Measurements from ENCODE around the gene IL16.

IL16 gene

DNA sequence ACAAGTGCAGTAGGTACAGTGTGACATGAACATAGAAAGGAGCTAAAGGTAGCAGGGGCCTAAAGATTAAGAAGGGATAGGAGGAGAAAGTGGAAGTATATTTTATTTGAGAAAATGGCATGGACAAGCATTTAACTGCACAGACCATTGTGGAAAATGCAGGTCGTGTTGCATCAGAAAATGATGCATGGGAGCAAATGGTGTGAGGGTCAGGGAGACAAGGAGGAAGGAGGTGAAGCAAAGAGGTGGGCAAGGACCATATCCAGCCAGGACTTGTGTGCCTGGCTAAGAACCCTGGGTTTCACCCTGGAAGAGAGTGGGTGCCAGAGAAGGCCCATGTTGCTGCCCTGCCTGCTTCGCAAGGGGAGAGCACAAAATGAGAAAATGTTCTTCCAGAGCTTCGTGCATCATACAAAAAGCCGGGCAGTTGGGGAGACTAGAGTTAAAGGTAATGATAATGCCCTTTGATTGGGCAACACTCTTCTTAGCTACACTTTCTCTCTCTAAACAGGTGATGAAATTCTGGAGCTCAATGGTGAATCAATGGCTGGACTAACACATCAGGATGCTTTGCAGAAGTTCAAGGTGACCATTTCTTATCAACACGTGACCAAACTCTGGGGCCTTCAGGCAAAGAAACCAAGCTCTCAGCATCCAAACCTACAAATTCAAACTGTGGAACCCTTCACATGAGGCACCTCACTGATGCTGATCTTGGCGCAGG lies 81.8 kb downstream of the IL16 start:
- no peak for DNase-seq

DNA sequence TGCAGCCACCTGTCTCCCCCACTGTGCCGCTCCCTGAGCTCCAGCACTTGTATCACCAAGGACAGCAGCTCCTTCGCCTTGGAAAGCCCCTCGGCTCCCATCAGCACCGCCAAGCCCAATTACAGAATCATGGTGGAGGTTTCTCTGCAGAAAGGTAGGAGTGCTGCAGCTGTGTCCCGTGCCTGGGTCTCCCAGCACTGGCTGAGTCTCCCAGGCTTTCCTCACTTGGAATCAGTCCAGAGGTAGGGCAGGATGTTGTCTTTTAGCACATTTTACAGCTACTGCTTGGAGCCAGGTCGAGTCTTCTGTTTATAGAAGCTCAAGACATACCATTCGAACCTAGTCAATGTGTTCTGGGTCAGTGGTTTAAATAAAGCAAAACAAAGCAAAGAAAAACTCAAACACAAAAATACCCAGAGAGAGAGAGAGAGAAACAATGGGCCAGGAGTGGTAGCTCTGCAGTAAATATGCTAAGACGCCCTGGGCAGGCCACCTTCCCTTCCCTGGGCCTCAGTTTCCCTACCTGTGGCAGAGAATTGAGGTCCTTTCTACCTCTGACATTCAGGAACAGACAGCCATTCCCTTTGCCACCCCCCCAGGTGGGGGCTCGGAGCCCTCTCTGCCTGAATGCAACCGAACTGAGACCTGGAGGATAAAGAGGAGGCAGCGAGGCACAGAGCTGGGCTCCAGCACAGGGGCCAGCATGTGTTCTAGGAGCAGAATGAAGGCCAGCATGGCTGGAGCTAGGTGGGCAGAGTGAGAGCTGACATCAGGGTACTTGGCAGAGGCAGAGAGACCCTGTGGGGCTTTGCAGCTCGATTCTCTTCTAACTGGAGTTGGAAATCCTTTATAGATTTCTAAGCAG lies 83.2 kb downstream of the IL16 start:
- DNase-seq: no peak

DNA sequence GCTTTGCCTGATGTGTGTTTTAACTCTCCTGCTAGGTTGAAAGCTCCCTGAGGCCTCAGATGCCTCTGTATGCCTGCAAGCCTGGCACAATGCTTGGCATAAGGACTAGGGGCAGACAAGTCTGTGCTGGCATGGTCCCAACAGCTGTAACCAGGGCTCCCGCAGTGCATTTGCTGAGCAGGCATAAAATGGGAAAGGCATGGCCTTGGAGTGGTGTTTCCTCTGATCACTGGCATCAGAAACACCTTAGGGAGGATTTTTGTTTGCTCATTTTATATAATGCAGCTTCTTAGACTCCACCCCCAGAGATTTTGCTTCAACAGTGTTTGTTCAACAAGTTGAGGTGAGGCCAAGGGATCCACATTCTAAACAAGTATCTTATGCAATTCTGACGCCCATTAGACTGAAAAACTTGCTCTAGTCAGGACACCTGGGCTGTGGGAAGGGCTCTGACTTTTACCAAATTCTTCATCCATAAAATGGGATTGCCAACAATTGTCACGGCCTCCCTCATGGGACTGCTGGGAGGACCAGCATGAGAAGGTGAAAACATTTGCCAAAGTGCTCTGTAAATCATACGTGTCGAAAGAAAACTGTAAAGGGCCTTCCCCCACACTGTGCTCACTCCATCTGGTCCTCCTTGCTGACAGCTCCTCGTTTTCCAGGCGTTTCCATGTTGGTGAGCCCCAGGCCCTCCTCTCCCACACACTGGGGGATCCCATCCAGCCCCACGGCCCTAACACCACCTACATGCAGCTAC lies 84.2 kb downstream of the IL16 start:
- no peak for DNase-seq

DNA sequence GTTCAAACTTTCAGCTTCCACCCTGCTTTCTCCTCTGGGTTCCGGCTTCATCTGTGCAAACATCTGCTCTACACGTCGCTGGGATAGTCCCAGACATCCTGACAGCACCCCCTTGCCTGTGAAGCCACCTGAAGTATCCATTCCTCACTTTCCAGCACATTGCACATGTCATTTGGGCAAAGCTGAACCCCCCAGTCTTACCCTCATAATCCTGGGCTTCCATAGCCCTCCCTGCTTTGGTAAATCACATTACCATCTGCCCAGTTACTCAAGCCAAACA lies 84.7 kb downstream of the IL16 start:
- DNase-seq: no peak

DNA sequence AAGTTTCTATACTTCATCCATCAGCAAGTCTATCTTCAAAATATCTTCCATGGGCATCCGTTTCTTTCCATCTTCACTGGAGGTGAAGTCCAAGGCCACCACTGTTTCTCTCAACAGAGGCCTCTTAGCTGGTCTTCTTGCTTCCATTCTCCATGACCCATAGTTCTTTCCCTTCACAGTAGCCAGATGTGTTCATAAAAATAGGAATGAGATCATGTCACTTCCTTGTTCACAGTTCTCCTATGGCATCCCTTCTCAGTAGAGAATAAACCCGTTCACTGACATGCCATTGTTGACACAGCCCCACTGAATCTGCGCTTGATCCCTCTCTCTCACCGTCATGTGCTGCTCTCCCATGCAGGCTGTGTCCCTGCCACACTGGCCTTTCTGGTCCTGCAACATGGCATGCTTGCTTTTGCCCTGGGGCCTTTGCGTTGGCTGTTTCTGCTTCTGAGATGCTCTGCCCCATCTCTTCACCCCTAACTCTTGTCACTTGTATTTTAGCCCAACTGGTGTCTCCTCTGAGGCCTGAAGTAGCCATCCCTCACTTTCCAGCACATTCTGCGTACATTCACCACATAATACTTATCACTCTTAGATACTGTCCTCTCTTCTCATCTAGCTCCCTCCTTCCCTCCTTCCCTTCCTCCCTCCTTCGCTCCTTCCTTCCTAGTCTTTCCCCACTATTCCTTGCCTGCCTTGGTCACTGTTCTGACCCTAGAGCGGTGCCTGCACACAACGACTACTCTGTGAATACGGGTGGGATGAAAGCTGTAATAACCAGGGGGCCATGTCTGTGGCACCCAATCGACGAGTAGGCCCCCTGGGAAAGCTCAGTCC lies 85.3 kb downstream of the IL16 start:
- DNase-seq: no peak

DNA sequence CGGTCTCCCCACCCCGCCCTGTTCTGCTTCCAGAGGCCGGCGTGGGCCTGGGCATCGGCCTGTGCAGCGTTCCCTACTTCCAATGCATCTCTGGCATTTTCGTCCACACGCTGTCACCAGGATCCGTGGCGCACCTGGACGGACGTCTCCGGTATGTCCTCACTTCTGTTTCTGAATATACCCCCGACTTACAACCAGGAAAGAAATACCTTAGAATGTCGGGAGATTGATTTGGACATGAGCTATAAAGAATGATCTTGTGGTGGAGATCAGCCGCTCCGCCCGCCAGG lies 85.9 kb downstream of the IL16 start:
- DNase-seq: no peak

DNA sequence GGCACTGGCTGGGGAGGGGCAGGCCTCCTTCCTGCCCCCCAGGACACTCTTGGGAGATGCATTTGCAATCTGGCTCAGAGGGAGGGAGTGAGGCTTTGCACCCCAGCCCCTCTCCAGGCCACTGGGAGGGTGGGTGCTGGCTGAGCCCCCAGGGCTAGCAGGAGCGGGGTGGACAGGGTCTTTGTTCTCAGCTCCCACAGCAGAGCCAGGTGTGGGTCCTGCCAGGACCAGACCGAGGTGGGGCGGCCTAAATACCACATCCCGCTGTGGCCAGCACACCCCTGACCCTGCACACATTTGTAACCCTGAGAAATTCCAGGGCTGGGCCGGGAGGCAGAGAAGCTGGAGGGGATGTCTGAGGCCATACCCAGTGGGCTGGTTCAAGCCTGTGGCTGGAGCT lies 86.2 kb downstream of the IL16 start:
- DNase-seq: no peak

DNA sequence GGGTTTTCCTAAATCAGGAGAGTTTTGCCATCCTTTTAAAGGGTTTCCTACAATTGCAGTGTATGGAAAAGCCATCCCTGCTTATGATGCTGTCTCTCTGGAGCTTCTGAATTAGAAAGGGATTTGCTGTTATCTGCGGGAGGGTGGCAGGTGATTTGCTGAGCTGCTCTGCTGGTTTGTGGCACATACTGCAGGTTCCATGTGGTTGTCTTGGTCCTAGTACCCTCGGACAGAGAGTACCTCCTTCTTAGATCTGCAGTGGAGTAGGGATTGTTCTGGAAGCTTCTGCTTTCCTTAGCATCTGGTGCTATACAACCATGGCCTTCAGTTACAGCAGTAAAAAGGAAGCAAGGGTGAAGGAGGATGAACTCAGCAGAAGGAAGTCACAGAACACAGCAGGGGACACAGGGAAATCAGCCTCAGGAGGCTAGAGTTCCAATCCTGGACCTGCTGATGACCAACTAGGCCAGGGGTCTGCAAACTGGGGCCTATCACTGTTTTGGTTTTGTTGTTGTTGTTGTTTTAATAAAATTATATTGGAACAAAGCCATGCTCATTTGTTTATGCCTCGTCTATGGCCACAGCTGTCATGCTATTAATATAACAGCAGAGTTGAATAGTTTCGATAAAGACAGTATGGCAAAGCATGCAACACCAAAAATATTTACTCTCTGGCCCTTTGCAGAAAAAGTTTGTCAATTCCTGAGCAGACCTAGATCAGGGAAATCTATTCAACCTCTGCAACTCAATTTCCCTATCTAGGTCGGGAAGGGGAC lies 87.8 kb downstream of the IL16 start:
- DNase-seq: no peak

DNA sequence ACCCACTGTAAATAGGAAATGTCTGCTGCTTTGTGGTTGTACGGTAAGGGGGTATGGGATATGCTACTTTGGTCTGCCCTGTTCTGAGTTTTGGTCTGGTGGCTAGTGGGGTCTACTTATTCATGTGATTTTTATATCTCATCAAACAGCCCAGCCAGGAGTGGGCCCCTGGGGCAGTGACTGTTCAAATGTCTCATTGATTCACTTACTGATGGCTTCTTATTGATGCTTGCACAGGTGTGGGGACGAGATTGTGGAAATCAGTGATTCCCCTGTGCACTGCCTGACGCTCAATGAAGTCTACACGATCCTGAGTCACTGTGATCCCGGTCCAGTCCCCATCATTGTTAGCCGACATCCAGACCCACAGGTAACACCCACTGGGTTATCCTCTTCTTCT lies 88.8 kb downstream of the IL16 start:
- DNase-seq: no peak

DNA sequence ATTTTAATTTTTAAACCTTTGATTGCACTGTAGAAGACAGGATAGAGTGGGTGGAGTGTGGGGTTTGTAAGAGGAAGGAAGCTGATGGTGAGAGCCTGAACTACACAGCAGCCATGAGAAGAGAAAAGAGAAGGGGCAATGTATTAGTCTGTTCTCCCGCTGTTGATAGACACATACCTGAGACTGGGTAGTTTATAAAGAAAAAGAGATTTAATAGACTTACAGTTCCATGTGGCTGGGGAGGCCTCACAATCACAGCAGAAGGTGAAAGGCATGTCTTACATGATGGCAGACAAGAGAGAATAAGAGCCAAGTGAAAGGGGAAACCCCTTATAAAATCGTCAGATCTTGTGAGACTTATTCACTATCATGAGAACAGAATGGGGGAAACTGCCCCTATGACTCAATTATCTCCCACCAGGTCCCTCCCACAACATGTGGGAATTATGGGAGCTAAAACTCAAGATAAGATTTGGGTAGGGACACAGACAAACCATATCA lies 90.0 kb downstream of the IL16 start:
- peak; percentile 33 for DNase-seq

DNA sequence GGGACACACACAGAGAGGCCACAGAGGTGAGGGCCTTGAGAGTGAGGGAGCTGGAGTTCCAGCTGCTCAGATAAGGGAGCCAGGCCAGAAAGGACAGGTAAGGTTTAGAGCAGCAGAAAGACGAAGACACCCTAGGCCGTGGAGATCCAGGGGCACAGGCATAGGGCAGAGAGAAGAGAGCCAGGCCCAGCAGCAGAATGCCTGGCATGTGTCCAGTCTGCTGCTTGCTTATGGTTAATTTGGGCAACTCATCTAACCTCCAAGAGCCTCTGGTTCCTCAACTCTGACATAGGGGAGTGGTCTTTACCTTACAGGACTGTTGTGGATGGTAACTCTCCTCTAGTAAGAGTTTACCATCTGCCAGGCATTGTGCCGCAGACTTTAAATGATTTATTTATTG lies 91.4 kb downstream of the IL16 start:
- DNase-seq: no peak

DNA sequence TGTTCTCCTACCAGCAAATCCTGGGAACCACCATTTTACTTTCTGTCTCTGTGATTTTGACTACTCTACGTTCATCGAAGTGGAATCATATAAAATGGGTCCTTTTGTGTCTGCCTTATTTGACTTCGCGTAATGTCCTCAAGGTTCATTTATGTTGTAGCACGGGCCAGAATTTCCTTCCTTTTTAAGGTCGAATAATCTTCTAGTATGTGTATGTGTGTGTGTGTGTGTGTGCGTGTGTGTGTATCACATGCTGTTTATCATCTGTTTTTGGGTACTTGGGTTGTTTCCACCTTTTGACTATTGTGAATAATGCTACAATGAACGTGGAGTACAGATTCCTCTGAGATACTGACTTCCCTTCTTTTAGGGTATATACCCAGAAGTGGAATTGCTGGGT lies 91.9 kb downstream of the IL16 start:
- no peak for DNase-seq

DNA sequence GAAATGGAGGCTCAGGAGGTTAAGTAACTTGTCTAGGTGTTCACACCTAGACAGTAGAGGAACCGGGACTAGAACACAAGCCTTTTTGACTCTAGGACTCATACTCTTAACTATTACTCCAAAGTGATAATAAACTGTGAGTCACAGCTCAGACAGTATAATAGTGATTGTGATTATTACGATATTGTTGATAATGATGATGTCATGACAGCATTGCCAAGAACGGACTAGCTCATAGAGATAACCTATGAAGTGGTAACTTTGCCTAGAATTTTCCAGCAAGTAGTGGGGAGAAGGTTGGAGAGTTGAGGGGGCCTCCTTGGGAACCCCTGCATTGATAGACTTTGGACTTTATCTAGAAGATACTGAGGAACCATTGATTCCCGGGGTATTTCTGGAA lies 93.2 kb downstream of the IL16 start:
- no peak for DNase-seq

DNA sequence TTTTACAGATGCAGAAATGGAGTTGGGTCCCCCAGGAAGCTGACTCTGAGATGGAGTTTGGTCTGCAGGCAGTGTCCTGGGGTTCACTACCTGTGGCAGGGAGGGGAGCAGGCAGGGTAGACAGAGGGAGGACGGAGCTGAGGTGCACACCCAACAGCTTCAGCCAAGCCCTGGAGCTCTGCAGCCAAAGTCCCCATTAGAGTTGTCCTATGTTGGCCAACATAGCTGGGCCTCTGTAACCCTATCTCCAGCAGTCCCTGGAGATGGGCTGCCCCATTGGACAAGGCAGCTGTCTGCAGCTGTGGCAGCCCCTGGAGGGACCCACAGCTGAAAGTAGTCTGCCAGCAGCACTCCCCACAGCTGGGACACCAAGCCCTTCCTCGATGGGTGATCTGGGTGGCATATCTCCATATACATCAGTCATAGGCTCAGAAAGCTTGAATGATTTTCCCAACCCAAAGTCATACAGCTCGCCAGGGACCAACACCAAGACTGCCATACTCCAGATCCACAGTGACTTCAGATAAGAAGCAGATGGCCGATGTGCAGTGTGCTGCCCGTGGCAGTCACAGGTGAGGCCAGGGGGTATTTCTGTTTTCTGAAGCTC lies 95.3 kb downstream of the IL16 start:
- no peak for DNase-seq

DNA sequence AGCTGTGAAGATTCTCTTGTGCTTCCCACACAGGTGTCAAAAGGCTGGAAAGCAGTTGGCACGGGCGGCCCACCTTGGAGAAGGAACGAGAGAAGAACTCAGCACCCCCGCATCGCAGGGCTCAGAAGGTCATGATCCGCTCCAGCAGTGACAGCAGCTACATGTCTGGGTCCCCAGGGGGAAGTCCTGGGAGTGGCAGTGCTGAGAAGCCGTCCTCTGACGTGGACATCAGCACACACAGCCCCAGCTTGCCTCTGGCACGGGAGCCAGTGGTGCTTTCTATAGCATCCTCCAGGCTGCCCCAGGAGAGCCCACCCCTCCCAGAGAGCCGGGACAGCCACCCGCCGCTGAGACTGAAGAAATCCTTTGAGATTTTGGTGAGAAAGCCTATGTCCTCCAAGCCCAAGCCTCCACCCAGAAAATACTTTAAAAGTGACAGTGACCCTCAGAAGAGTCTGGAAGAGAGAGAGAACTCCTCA lies 95.9 kb downstream of the IL16 start:
- no peak for DNase-seq

DNA sequence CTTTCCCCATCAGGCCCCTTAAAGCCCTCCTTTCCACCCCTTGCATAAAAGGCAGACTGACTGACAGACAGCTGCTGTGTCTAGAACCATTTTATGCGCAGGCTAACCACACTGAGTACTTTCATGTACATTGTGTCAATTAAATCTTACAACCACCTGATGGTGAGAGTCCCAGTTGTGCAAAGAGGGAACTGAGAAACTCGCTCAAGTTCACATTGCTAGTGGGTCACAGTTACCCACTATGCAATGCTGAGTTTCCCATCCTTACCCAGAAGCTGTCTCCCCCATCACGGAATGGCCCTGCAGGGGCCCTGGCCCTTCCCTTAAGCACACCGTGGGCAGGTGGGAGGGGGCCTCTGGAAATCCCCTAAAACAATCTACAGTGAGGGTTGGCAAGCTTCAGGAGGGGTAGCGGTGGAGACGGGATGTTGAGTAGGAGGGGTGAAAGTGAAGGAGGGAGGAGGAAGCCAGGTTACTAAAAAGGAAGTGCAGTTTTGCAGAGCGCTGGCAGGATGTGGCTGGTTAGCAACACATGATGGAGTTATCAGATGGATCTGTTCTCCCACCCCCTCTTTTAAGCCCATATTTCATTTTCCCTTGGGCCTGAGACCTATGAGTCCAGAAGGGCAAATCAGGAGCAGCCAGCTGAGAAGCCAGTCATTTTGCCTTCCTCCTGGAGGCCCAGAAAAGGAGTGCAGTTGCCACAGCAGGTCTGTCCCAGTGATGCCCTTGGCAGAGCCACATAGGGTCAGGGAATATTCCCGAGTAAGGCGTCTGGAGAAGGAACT lies 97.2 kb downstream of the IL16 start:
- peak; percentile 77 for DNase-seq

DNA sequence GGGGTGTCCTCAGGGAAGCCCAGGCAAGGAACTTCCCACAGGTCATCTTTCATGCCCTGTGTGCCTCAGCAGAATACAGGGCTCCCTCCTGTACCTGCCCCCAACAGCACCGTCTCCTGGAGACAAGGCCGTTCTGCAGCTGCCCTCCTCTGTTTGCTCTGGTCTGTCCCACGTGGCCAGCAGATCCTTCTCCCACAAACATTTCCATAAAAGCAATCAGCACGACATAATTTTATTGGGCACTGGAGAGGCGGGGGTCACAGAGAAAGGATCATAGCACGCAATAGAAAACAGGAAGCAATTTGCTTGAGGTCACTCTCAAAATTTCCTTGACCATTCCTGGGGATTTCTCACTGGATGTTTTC lies 97.8 kb downstream of the IL16 start:
- peak; percentile 15 for DNase-seq

DNA sequence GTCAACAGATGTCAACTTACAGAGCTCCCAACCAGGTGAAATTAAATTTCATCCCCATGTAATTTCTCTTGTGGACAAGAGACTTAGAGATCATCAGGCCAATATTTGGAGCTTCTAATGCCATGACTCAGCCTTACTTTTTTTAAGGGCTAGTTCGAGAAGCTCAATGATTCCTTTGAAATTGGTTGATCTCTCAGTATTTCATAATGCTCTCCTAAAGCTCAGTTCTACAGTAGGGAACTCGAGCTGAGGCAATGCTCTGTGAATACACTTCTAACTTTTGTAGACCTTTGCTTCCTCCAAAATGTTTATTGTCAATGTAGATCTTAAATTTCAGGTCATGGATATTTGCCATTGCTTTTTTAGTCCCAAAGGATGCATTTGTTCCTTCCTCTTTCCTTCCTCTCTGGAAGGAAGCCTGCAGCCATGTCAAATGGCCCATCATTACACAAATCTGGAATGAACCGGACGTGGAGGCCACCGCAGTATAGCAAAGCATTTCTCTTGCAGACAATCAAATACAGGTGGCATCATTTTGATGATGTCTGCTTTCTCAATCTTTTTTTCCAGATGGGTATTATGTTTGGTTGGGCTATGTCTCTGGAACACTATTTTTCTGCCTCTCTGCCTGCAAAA lies 98.9 kb downstream of the IL16 start:
- no peak for DNase-seq

DNA sequence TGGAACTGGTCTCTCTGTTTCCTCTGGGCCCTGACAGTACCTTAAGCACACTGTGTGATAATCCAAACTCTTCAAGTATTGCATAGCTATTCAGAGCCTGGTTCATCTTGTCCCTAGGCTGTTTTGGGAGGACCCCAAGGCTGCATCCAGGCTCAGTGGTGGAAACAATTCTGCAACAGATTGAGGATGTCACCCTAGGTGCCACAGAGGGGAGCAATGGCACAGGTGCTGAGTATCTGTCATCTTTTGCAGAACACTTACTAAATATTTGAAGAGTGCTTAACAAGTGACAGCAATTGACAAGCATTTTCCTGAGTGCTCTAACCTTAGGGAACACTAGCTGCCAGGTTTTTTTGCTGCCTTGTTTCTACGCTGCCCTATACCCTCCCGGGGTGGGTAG lies 99.5 kb downstream of the IL16 start:
- DNase-seq: no peak

DNA sequence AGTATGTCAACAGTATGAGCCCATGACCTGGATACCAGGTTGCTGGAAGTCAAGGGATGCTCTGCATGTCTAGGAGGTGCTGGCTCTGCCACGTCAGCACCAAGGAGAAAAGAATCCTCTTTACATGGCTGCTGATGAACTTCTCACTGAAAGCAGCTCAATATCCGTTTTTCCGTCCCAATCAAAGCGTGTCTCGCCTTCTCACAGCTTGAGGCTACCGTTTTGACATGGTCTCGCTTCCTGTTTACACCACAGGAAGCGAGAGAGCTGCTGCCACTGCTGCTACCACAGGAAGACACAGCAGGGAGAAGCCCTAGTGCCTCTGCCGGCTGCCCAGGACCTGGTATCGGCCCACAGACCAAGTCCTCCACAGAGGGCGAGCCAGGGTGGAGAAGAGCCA lies 100.0 kb downstream of the IL16 start:
- DNase-seq: peak; percentile 91
